NB4 (cell line): ENCODE results near the gene HLCS.

Source experiments
- DNase-seq: peaks from one replicate; pipeline ENCODE4 v3.0.0; 2010; ENCODE audit warnings: low read depth
- H3K4me3 ChIP-seq: one replicate; pipeline ENCODE4 v1.5.1; 2011; ENCODE audit warnings: mild to moderate bottlenecking, low read depth, low read length, moderate library complexity
- CTCF ChIP-seq: IDR thresholded peaks from one replicate; pipeline ENCODE4 v1.5.1; 2012; ENCODE audit warnings: low read depth, low read length
- MAX ChIP-seq: IDR thresholded peaks from 2 replicates; pipeline ENCODE4 v1.6.1; 2011; ENCODE audit warnings: low read depth, low read length
- MYC ChIP-seq: IDR thresholded peaks from 2 replicates; pipeline ENCODE4 v1.6.1; 2011; ENCODE audit warnings: low read depth, low read length
- POLR2A ChIP-seq: IDR thresholded peaks from 2 replicates; pipeline ENCODE4 v1.6.1; 2011; ENCODE audit warnings: mild to moderate bottlenecking; ENCODE audit not compliant: insufficient read length; ENCODE audit errors: extremely low read depth

Gene HLCS

GRCh38 chr21:36891692-36892091 is 74.8 kb downstream of the HLCS start:
- TF ChIP-seq CTCF (no peak), POLR2A (no peak), MYC (no peak), MAX (no peak)
- no peak overlapping the region for H3K4me3 ChIP-seq
- no peak for DNase-seq

- TF ChIP-seq CTCF, result no peak
- no peak for TF ChIP-seq MAX
- TF ChIP-seq POLR2A, result no peak
- TF ChIP-seq MYC, result no peak
- no peak for DNase-seq
- H3K4me3 ChIP-seq, result no peak overlapping the region
Measured at GRCh38 chr21:36891121-36891520, 75.3 kb downstream of the HLCS start.

GRCh38 chr21:36890086-36890485 is 76.4 kb downstream of the HLCS start:
- TF ChIP-seq POLR2A (no peak), CTCF (no peak), MAX (no peak), MYC (no peak)
- no peak for DNase-seq
- H3K4me3 ChIP-seq, result no peak overlapping the region

GRCh38 chr21:36889401-36889800 is 77.1 kb downstream of the HLCS start:
- DNase-seq, result no peak
- TF ChIP-seq MYC (no peak), MAX (no peak), POLR2A (no peak), CTCF (no peak)
- H3K4me3 ChIP-seq, result no peak overlapping the region

- no peak overlapping the region for H3K4me3 ChIP-seq
- TF ChIP-seq POLR2A, result no peak
- no peak for TF ChIP-seq MYC
- no peak for TF ChIP-seq MAX
- DNase-seq, result no peak
Measured at GRCh38 chr21:36888466-36888865, 78.0 kb downstream of the HLCS start.

GRCh38 chr21:36887963-36888362 is 78.5 kb downstream of the HLCS start:
- TF ChIP-seq MYC, result no peak
- TF ChIP-seq POLR2A, result no peak
- TF ChIP-seq MAX, result no peak
- no peak for TF ChIP-seq CTCF
- DNase-seq, result no peak
- H3K4me3 ChIP-seq, result no peak overlapping the region
